AG10803 (cell line): ENCODE results near the gene LRRC40.

ENCODE experiments used
- DNase-seq: peaks from one replicate; pipeline ENCODE4 v3.0.0; 2010; ENCODE audit warnings: low read depth
- H3K4me3 ChIP-seq: 2 replicates; pipeline ENCODE4 v1.5.1; 2011; ENCODE audit warnings: mild to moderate bottlenecking, low read length, control low read depth
- TF ChIP-seq, protein P1 (sequence below): conservative IDR thresholded peaks from 2 replicates; pipeline ENCODE4 v1.5.1; 2011; ENCODE audit warnings: mild to moderate bottlenecking, low read length, control low read depth, inconsistent platforms

Gene LRRC40

DNA sequence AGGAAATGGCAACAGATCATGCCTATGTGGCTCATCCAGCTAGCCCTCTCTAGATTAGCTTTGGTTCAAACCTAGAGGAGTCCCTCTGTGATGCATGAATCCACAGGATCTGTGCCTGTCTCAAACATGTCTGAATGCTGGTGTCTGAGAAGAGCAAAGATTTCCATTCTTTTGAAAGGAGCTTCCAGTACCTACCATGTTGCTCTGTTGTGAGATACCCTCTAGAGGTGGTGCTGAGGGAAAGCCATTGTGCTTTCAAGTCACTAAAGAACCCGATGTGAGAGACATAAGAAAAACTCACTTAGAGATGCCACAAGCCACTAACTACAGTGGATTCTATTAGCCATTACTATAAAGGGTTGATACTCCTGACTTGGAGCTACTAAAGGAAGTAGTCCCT lies 103.6 kb downstream of the LRRC40 start:
- TF ChIP-seq, protein P1, sequence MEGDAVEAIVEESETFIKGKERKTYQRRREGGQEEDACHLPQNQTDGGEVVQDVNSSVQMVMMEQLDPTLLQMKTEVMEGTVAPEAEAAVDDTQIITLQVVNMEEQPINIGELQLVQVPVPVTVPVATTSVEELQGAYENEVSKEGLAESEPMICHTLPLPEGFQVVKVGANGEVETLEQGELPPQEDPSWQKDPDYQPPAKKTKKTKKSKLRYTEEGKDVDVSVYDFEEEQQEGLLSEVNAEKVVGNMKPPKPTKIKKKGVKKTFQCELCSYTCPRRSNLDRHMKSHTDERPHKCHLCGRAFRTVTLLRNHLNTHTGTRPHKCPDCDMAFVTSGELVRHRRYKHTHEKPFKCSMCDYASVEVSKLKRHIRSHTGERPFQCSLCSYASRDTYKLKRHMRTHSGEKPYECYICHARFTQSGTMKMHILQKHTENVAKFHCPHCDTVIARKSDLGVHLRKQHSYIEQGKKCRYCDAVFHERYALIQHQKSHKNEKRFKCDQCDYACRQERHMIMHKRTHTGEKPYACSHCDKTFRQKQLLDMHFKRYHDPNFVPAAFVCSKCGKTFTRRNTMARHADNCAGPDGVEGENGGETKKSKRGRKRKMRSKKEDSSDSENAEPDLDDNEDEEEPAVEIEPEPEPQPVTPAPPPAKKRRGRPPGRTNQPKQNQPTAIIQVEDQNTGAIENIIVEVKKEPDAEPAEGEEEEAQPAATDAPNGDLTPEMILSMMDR = no peak
- no peak for DNase-seq
- no peak overlapping the region for H3K4me3 ChIP-seq

DNA sequence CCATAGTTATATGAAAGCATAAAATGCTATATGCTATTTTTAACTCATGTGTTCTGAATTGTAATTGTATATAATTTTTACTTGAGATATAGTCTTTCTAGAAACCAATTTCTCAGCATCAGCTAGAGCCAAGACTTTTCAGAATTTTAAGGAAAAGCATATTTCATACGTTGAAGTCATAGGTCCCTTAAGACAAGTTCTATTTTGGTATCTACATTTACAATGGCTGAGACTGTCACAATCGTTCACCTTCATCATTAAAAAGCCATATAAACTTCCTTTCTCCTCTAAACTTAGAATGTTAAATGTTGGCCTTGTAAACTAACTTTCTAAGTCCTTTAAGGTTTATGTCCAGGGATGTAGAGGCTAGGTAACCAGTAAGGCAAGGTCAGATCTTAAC lies 104.1 kb downstream of the LRRC40 start:
- no peak for DNase-seq
- H3K4me3 ChIP-seq = no peak overlapping the region
- TF ChIP-seq, protein P1 = no peak
